Measurements from ENCODE around the gene MAPT. TPM values are rescaled to one million over a fixed set of nuclear protein-coding genes. Genes with fewer than 3 reads are reported as not detected.

Gene MAPT
- total and polyA plus RNA-seq, 2 of the 13 experiments (the other 11 are each of a cell fraction or from before 2014, with no cell fraction given): 2.1 to 2.8 TPM

DNA sequence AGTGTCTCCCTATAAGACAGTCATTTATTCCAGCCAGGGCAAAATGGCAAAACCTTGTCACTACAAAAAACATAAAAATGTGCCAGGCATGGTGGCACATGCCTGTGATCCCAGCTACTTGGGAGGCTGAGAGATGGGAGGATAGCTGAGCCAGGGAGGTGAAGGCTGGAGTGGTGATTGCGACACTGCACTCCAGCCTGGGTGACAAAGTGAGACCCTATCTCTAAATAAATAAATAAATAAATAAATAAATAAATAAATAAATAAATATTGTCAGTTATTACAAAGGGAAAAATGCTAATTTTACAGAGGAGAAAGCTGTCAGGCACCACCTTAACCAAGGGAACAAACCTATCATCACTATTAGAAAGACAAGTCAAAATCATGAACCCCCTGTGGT is 180.2 kb downstream of the MAPT start:
- Histone ChIP-seq H3K4me2 (ENCODE audit: low read depth, low read length) (no peak overlapping the region), H2AFZ (ENCODE audit: low read length) (no peak overlapping the region), H3K36me3 (replicated peaks in 1 of 2; ENCODE audit: control insufficient read depth in 1 of 2, insufficient read depth in 2 of 2, low read length in 2 of 2) (peaks cover 3 to 62% of the 10 kb centered on the region in 2 experiments), H3K4me3 (replicated peaks in 1 of 3; ENCODE audit: insufficient read depth in 1 of 3, low read depth in 2 of 3, low read length in 3 of 3) (no peak overlapping the region), H4K20me1 (ENCODE audit: insufficient read depth, low read length) (peaks cover 11% of the 10 kb centered on the region), H3K27ac (ENCODE audit: extremely low read length, insufficient read depth, low read length) (no peak overlapping the region), H3K9me3 (ENCODE audit: low read length) (no peaks in the 10 kb centered on the region), H3K27me3 (ENCODE audit: control insufficient read depth in 1 of 2, insufficient read depth in 2 of 2, low read length in 2 of 2) (no peaks in the 10 kb centered on the region), H3K9ac (ENCODE audit: insufficient read depth, low read depth, low read length) (no peak overlapping the region), H3K79me2 (ENCODE audit: insufficient read depth, low read length) (peaks cover 28% of the 10 kb centered on the region), H3K4me1 (ENCODE audit: insufficient read depth, low read length) (peaks cover 11% of the 10 kb centered on the region)
- no peak for TF ChIP-seq ZNF7 (CRISPR knock-in tag; IDR thresholded peaks at IDR 0.05)
- peak; percentile 31; the same call in 1 of the 2 replicates for TF ChIP-seq CEBPG (CRISPR knock-in tag; IDR thresholded peaks at IDR 0.05)
- TF ChIP-seq ATF7 (IDR thresholded peaks at IDR 0.05): no peak
- no peak for TF ChIP-seq ATF7 (CRISPR knock-in tag; IDR thresholded peaks at IDR 0.05)
- TF ChIP-seq ZNF317 (CRISPR knock-in tag; IDR thresholded peaks at IDR 0.05): no peak
- no peak for TF ChIP-seq POLR2AphosphoS5 (IDR thresholded peaks at IDR 0.05; ENCODE audit: low read depth, low read length)
- TF ChIP-seq, protein P1, sequence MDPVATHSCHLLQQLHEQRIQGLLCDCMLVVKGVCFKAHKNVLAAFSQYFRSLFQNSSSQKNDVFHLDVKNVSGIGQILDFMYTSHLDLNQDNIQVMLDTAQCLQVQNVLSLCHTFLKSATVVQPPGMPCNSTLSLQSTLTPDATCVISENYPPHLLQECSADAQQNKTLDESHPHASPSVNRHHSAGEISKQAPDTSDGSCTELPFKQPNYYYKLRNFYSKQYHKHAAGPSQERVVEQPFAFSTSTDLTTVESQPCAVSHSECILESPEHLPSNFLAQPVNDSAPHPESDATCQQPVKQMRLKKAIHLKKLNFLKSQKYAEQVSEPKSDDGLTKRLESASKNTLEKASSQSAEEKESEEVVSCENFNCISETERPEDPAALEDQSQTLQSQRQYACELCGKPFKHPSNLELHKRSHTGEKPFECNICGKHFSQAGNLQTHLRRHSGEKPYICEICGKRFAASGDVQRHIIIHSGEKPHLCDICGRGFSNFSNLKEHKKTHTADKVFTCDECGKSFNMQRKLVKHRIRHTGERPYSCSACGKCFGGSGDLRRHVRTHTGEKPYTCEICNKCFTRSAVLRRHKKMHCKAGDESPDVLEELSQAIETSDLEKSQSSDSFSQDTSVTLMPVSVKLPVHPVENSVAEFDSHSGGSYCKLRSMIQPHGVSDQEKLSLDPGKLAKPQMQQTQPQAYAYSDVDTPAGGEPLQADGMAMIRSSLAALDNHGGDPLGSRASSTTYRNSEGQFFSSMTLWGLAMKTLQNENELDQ (CRISPR knock-in tag; IDR thresholded peaks at IDR 0.05; ENCODE audit: borderline replicate concordance): no peak
- no peak for TF ChIP-seq ZSCAN29 (CRISPR knock-in tag; conservative IDR thresholded peaks at IDR 0.05)
- TF ChIP-seq, protein P2, sequence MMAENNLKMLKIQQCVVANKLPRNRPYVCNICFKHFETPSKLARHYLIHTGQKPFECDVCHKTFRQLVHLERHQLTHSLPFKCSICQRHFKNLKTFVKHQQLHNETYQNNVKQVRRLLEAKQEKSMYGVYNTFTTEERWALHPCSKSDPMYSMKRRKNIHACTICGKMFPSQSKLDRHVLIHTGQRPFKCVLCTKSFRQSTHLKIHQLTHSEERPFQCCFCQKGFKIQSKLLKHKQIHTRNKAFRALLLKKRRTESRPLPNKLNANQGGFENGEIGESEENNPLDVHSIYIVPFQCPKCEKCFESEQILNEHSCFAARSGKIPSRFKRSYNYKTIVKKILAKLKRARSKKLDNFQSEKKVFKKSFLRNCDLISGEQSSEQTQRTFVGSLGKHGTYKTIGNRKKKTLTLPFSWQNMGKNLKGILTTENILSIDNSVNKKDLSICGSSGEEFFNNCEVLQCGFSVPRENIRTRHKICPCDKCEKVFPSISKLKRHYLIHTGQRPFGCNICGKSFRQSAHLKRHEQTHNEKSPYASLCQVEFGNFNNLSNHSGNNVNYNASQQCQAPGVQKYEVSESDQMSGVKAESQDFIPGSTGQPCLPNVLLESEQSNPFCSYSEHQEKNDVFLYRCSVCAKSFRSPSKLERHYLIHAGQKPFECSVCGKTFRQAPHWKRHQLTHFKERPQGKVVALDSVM (CRISPR knock-in tag; IDR thresholded peaks at IDR 0.05): peak; percentile 61; the same call in 1 of the 2 replicates
- no peak for TF ChIP-seq ZSCAN25 (CRISPR knock-in tag; IDR thresholded peaks at IDR 0.05)
- no peak for TF ChIP-seq NRL (CRISPR knock-in tag; IDR thresholded peaks at IDR 0.05; ENCODE audit: borderline replicate concordance)
- peak; percentile 35; the same call in 1 of the 2 replicates for TF ChIP-seq CEBPB (IDR thresholded peaks at IDR 0.05; ENCODE audit: borderline replicate concordance, low read depth, low read length)
- TF ChIP-seq, protein P3, sequence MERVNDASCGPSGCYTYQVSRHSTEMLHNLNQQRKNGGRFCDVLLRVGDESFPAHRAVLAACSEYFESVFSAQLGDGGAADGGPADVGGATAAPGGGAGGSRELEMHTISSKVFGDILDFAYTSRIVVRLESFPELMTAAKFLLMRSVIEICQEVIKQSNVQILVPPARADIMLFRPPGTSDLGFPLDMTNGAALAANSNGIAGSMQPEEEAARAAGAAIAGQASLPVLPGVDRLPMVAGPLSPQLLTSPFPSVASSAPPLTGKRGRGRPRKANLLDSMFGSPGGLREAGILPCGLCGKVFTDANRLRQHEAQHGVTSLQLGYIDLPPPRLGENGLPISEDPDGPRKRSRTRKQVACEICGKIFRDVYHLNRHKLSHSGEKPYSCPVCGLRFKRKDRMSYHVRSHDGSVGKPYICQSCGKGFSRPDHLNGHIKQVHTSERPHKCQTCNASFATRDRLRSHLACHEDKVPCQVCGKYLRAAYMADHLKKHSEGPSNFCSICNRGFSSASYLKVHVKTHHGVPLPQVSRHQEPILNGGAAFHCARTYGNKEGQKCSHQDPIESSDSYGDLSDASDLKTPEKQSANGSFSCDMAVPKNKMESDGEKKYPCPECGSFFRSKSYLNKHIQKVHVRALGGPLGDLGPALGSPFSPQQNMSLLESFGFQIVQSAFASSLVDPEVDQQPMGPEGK (CRISPR knock-in tag; IDR thresholded peaks at IDR 0.05): no peak
- no peak for TF ChIP-seq GATAD2A (CRISPR knock-in tag; IDR thresholded peaks at IDR 0.05)
- TF ChIP-seq U2AF2 (IDR thresholded peaks at IDR 0.05; ENCODE audit: low read depth, low read length): no peak
- no peak for TF ChIP-seq ZNF264 (CRISPR knock-in tag; IDR thresholded peaks at IDR 0.05)
- no TSS peak for BruUV-seq (replicated peaks)
- POLR2A ChIA-PET: no interaction called here
- in situ Hi-C loops (cut with HindIII; ENCODE audit: extremely low pct_ligation_motif_present, low pct_unique_long_range_greater_than_20kb): no loop called here
- DNase-seq (ENCODE audit: low spot score): no peak
- intact Hi-C loops (cut with micrococcal nuclease; ENCODE audit: unreplicated experiment): loop anchor here (10.0 kb wide), 1 partner anchor 120 kb away; the partner anchor contains the start of gene KANSL1
- CTCF ChIA-PET (ENCODE audit: low intra/inter-chr PET ratio, low total read pairs): no interaction called here
- ATAC-seq: no peak
- 98% methylated on average over 1 of the region's 1 CpG for WGBS (ENCODE audit: low lambda C conversion rate)
- FAIRE-seq: no peak

Measured in HepG2 (cell line).